Astrocyte (in vitro differentiated cells and primary cell): Measurements from ENCODE around the gene GALR1. TPM values are rescaled to one million over a fixed set of nuclear protein-coding genes. Genes with fewer than 3 reads are reported as not detected.
"Not testable (repeated sequence)": the region's sequence is repeated elsewhere in the genome, so short reads cannot be mapped to it uniquely, and the experiment has no call there.

Source experiments
- DNase-seq: peaks from one replicate; pipeline ENCODE4 v3.0.0-alpha.2; 2010; ENCODE audit warnings: low read depth
- FAIRE-seq: peaks from 2 replicates; lab custom pipeline; 2011; peaks lifted over from hg19 to GRCh38; lab: Jason Lieb, UNC
- H2AFZ ChIP-seq: 2 replicates; pipeline ENCODE4 v1.6.0; 2012; ENCODE audit warnings: low read depth, low read length, inconsistent platforms
- H3K27ac ChIP-seq: 2 replicates; pipeline ENCODE4 v1.5.1; 2011; ENCODE audit warnings: low read depth, low read length, inconsistent platforms
- H3K27me3 ChIP-seq: 2 replicates; pipeline ENCODE4 v1.6.0; 2011; ENCODE audit warnings: low read length, inconsistent platforms; ENCODE audit not compliant: insufficient read depth
- H3K36me3 ChIP-seq: 2 replicates; pipeline ENCODE4 v1.5.1; 2011; ENCODE audit warnings: low read length, inconsistent platforms; ENCODE audit not compliant: insufficient read depth
- H3K4me1 ChIP-seq: 2 replicates; pipeline ENCODE4 v1.5.1; 2011; ENCODE audit warnings: low read length, inconsistent platforms; ENCODE audit not compliant: insufficient read depth
- H3K4me2 ChIP-seq: 2 replicates; pipeline ENCODE4 v1.6.0; 2012; ENCODE audit warnings: low read length, inconsistent platforms
- H3K4me3 ChIP-seq: 2 replicates; pipeline ENCODE4 v1.5.1; 2011; ENCODE audit warnings: low read depth, mild to moderate bottlenecking, low read length, inconsistent platforms; ENCODE audit not compliant: insufficient read depth
- H3K79me2 ChIP-seq: 2 replicates; pipeline ENCODE4 v1.6.0; 2012; ENCODE audit warnings: mild to moderate bottlenecking, low read length, inconsistent platforms; ENCODE audit not compliant: insufficient read depth
- H3K9ac ChIP-seq: 2 replicates; pipeline ENCODE4 v1.6.0; 2012; ENCODE audit warnings: mild to moderate bottlenecking, low read length, inconsistent platforms
- H3K9me3 ChIP-seq: 2 replicates; pipeline ENCODE4 v1.5.1; 2012; ENCODE audit warnings: low read depth, mild to moderate bottlenecking, low read length, inconsistent platforms; ENCODE audit not compliant: insufficient read depth
- H4K20me1 ChIP-seq: 2 replicates; pipeline ENCODE4 v1.6.0; 2012; ENCODE audit warnings: low read length, inconsistent platforms; ENCODE audit not compliant: insufficient read depth
- H3K27ac Mint-ChIP-seq: one replicate; pipeline ENCODE4 v1.8.0; 2021; ENCODE audit warnings: mild to moderate bottlenecking, mixed read lengths; ENCODE audit not compliant: unreplicated experiment
- H3K27me3 Mint-ChIP-seq: one replicate; pipeline ENCODE4 v1.8.0; 2021; ENCODE audit warnings: low read depth, mixed read lengths; ENCODE audit not compliant: unreplicated experiment
- H3K36me3 Mint-ChIP-seq: one replicate; pipeline ENCODE4 v1.8.0; 2021; ENCODE audit warnings: low read depth, mixed read lengths; ENCODE audit not compliant: unreplicated experiment
- H3K4me1 Mint-ChIP-seq: one replicate; pipeline ENCODE4 v1.8.0; 2021; ENCODE audit warnings: low read depth, mixed read lengths; ENCODE audit not compliant: unreplicated experiment
- H3K4me3 Mint-ChIP-seq: one replicate; pipeline ENCODE4 v1.8.0; 2021; ENCODE audit warnings: mild to moderate bottlenecking, moderate library complexity, mixed read lengths; ENCODE audit not compliant: unreplicated experiment
- H3K9me3 Mint-ChIP-seq: one replicate; pipeline ENCODE4 v1.8.0; 2021; ENCODE audit warnings: mild to moderate bottlenecking, mixed read lengths; ENCODE audit not compliant: unreplicated experiment
- CTCF ChIP-seq: IDR thresholded peaks from 2 replicates; pipeline ENCODE4 v1.5.1; 2011; ENCODE audit warnings: low read depth, mild to moderate bottlenecking, inconsistent platforms, low read length, moderate library complexity; ENCODE audit not compliant: insufficient read depth
- EZH2 ChIP-seq: IDR thresholded peaks from 2 replicates; pipeline ENCODE4 v1.6.1; 2012; ENCODE audit warnings: mild to moderate bottlenecking, low read length, inconsistent platforms; ENCODE audit not compliant: insufficient read depth
- total RNA-seq: library from RNA; stranded (reverse); gene quantifications from 2 replicates; pipeline ENCODE4 v1.2.1, GENCODE V29; 2021

The GALR1 gene
- total RNA-seq, 1 donor from 2014 or later = not detected

- Histone ChIP-seq H2AFZ (no peak overlapping the region), H3K9me3 (no peaks in the 10 kb centered on the region), H3K36me3 (no peaks in the 10 kb centered on the region), H3K4me3 (no peak overlapping the region), H3K4me1 (no peaks in the 10 kb centered on the region), H3K27ac (no peak overlapping the region), H3K79me2 (no peaks in the 10 kb centered on the region), H3K4me2 (no peak overlapping the region), H3K9ac (no peak overlapping the region), H3K27me3 (no peaks in the 10 kb centered on the region), H4K20me1 (no peaks in the 10 kb centered on the region)
- no peak for TF ChIP-seq EZH2
- no peak for TF ChIP-seq CTCF
- no peak overlapping the region for H3K4me3 Mint-ChIP-seq
- peaks cover 10% of the 10 kb centered on the region for H3K4me1 Mint-ChIP-seq
- no peaks in the 10 kb centered on the region for H3K36me3 Mint-ChIP-seq
- DNase-seq = no peak
- H3K27ac Mint-ChIP-seq = no peak overlapping the region
- FAIRE-seq = no peak
- H3K27me3 Mint-ChIP-seq = peaks cover 15% of the 10 kb centered on the region
- peaks cover 11% of the 10 kb centered on the region for H3K9me3 Mint-ChIP-seq
Observed at GRCh38 chr18:77268456-77268855, 18.8 kb downstream of the GALR1 start.

DNA sequence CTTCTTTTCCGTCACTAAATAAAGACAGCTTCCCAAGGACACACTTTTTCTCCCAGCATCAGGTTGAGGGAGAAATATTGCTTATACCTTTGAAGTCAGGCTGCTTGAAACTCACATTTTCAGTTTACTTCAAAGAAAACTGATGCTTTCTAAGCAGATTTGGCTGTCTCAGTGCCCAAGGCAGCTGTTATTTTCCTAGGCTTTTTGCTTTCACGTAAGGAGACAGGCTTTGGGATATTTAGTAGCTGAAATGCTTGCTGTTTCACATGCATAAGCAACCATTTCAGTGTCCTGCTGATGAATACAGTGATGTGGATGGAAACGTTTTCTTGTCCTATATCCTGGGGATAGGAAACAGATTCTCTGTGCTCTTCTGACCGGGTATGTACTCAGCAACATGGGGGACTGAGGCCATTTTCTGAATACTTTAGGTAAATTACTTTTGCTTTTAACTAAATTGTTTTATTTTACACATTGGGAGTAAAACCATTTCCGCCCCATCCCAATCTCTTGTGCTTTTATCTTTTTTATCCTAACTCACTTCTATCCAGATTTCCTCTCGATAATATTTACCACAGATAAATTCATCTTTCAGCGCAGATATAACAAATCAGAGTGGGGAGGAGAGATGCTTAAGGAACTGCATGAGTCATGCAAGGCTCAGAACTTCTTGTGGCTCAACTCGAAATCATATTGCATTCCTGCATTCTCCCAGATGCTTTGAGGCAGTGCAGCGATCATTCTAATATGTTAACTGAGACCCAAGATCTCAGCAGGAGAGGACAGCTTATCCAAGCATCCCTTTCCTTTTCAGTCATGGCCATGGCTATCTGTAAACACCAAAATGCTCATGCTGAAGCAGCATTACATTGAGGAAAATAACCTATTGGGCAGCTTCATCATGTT is 22.2 kb downstream of the GALR1 start:
- Histone ChIP-seq H3K79me2 (no peaks in the 10 kb centered on the region), H3K36me3 (no peaks in the 10 kb centered on the region), H3K4me1 (no peaks in the 10 kb centered on the region), H3K4me3 (no peak overlapping the region), H3K9me3 (no peaks in the 10 kb centered on the region), H2AFZ (no peak overlapping the region), H3K27me3 (no peaks in the 10 kb centered on the region), H3K4me2 (no peak overlapping the region), H3K27ac (no peak overlapping the region), H3K9ac (no peak overlapping the region), H4K20me1 (no peaks in the 10 kb centered on the region)
- Mint-ChIP-seq H3K9me3 (peaks cover 1% of the 10 kb centered on the region), H3K27ac (no peak overlapping the region), H3K36me3 (no peaks in the 10 kb centered on the region), H3K4me1 (peaks cover 10% of the 10 kb centered on the region), H3K27me3 (peaks cover 4% of the 10 kb centered on the region), H3K4me3 (no peak overlapping the region)
- FAIRE-seq (no peak), DNase-seq (peak; percentile 35)
- TF ChIP-seq EZH2 (no peak), CTCF (no peak)

DNA sequence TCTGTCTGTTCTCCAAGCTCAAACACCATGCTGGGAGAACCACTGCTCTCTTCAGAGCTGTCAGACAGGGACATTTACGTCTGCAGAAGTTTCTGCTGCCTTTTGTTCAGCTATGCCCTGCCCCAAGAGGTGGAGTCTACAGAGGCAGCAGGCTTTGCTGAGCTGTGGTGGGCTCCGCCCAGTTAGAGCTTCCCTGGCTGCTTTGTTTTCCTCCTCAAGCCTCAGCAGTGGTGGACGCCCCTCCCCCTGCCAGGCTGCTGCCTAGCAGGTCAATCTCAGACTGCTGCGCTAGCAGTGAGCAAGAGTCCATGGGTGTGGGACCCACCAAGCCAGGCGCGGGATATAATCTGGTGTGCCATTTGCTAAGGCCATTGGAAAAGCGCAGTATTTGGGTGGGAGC is 41.2 kb downstream of the GALR1 start:
- not testable (repeated sequence) for H3K27me3 ChIP-seq, H3K27ac ChIP-seq, H2AFZ ChIP-seq, H3K27ac Mint-ChIP-seq, DNase-seq, H3K4me2 ChIP-seq, H3K9me3 Mint-ChIP-seq, H3K4me1 Mint-ChIP-seq, H3K4me3 Mint-ChIP-seq, H3K27me3 Mint-ChIP-seq, H3K79me2 ChIP-seq, FAIRE-seq, H3K4me3 ChIP-seq, H3K36me3 Mint-ChIP-seq, H3K36me3 ChIP-seq, H3K9me3 ChIP-seq, H4K20me1 ChIP-seq, H3K9ac ChIP-seq, H3K4me1 ChIP-seq
